ENCODE results near the gene HAUS2.
A peak's percentile ranks its signal among the peaks of the same experiment; 100 is the strongest.
"Not testable (repeated sequence)": the region's sequence is repeated elsewhere in the genome, so short reads cannot be mapped to it uniquely, and the experiment has no call there.

Gene HAUS2

GRCh38 chr15:42549032-42549491 lies 424 bp downstream of the HAUS2 start:
- peaks cover 7% of the 10 kb centered on the region for H3K36me3 Mint-ChIP-seq
- H3K9me3 Mint-ChIP-seq: no peaks in the 10 kb centered on the region
- ATAC-seq: peak; percentile 53
- peaks cover 57% of the 10 kb centered on the region for H3K4me1 Mint-ChIP-seq
- H3K27ac Mint-ChIP-seq: peak overlapping the region; percentile 92
- peak overlapping the region; percentile 89 for H3K4me3 Mint-ChIP-seq
- no peaks in the 10 kb centered on the region for H3K27me3 Mint-ChIP-seq

GRCh38 chr15:42549741-42550392 lies 1.2 kb downstream of the HAUS2 start:
- H3K4me1 Mint-ChIP-seq: peaks cover 59% of the 10 kb centered on the region
- H3K27me3 Mint-ChIP-seq: no peaks in the 10 kb centered on the region
- peak overlapping the region; percentile 92 for H3K27ac Mint-ChIP-seq
- H3K4me3 Mint-ChIP-seq: peak overlapping the region; percentile 89
- no peak for ATAC-seq
- no peaks in the 10 kb centered on the region for H3K9me3 Mint-ChIP-seq
- H3K36me3 Mint-ChIP-seq: peaks cover 7% of the 10 kb centered on the region

- Mint-ChIP-seq H3K4me1 (peaks cover 35% of the 10 kb centered on the region), H3K9me3 (no peaks in the 10 kb centered on the region), H3K27me3 (no peaks in the 10 kb centered on the region), H3K27ac (no peak overlapping the region), H3K36me3 (peaks cover 5% of the 10 kb centered on the region), H3K4me3 (no peak overlapping the region)
- no peak for ATAC-seq
Observed at GRCh38 chr15:42553554-42553953, 4.9 kb downstream of the HAUS2 start.

- not testable (repeated sequence) for ATAC-seq, H3K27ac Mint-ChIP-seq, H3K27me3 Mint-ChIP-seq, H3K9me3 Mint-ChIP-seq, H3K4me3 Mint-ChIP-seq
- H3K4me1 Mint-ChIP-seq: peaks cover 17% of the 10 kb centered on the region
- peaks cover 18% of the 10 kb centered on the region for H3K36me3 Mint-ChIP-seq
Observed at GRCh38 chr15:42556550-42557207, 8.0 kb downstream of the HAUS2 start.

- Mint-ChIP-seq H3K9me3 (no peaks in the 10 kb centered on the region), H3K4me1 (peaks cover 6% of the 10 kb centered on the region), H3K4me3 (no peak overlapping the region), H3K27me3 (no peaks in the 10 kb centered on the region), H3K36me3 (peaks cover 18% of the 10 kb centered on the region), H3K27ac (no peak overlapping the region)
- ATAC-seq: no peak
Observed at GRCh38 chr15:42558739-42559138, 10.1 kb downstream of the HAUS2 start.

GRCh38 chr15:42575188-42576039 lies 26.8 kb downstream of the HAUS2 start, which contains the start of gene STARD9:
Gene STARD9 (plus strand): TSS chr15:42575606. CDS start chr15:42575716, 110 bp downstream.
- no peaks in the 10 kb centered on the region for H3K27me3 Mint-ChIP-seq
- H3K9me3 Mint-ChIP-seq: no peaks in the 10 kb centered on the region
- H3K4me3 Mint-ChIP-seq: peak within 1 kb of the TSS; percentile 88
- peak; percentile 97 for ATAC-seq
- peaks cover 31% of the 10 kb centered on the region for H3K4me1 Mint-ChIP-seq
- peak within 1 kb of the TSS; percentile 69 for H3K27ac Mint-ChIP-seq
- H3K36me3 Mint-ChIP-seq: no peaks in the 10 kb centered on the region

- Mint-ChIP-seq H3K9me3 (no peaks in the 10 kb centered on the region), H3K27me3 (no peaks in the 10 kb centered on the region), H3K4me1 (peaks cover 38% of the 10 kb centered on the region), H3K27ac (peak overlapping the region; percentile 69), H3K4me3 (peak overlapping the region; percentile 88), H3K36me3 (no peaks in the 10 kb centered on the region)
- no peak for ATAC-seq
Observed at GRCh38 chr15:42576040-42576594, 27.5 kb downstream of the HAUS2 start.

- Mint-ChIP-seq H3K27ac (no peak overlapping the region), H3K27me3 (no peaks in the 10 kb centered on the region), H3K4me3 (peak overlapping the region; percentile 88), H3K36me3 (no peaks in the 10 kb centered on the region), H3K4me1 (peaks cover 41% of the 10 kb centered on the region), H3K9me3 (no peaks in the 10 kb centered on the region)
- ATAC-seq: no peak
Observed at GRCh38 chr15:42576776-42577175, 28.1 kb downstream of the HAUS2 start.

- H3K27me3 Mint-ChIP-seq: no peaks in the 10 kb centered on the region
Observed at GRCh38 chr15:42577514-42578031, 28.9 kb downstream of the HAUS2 start.

GRCh38 chr15:42578984-42579537 lies 30.4 kb downstream of the HAUS2 start:
- H3K4me1 Mint-ChIP-seq: peaks cover 41% of the 10 kb centered on the region

More at GRCh38 chr15:42577514-42578031, 28.9 kb downstream of the HAUS2 start:
- Mint-ChIP-seq H3K4me1 (peaks cover 41% of the 10 kb centered on the region), H3K4me3 (no peak overlapping the region), H3K36me3 (no peaks in the 10 kb centered on the region), H3K9me3 (no peaks in the 10 kb centered on the region), H3K27ac (no peak overlapping the region)
- ATAC-seq: no peak

GRCh38 chr15:42581272-42581730 lies 32.7 kb downstream of the HAUS2 start:
- no peaks in the 10 kb centered on the region for H3K27me3 Mint-ChIP-seq
- H3K4me3 Mint-ChIP-seq: peak overlapping the region; percentile 80
- peak overlapping the region; percentile 70 for H3K27ac Mint-ChIP-seq
- H3K4me1 Mint-ChIP-seq: peaks cover 29% of the 10 kb centered on the region
- H3K9me3 Mint-ChIP-seq: no peaks in the 10 kb centered on the region
- no peaks in the 10 kb centered on the region for H3K36me3 Mint-ChIP-seq
- ATAC-seq: peak; percentile 95

More at GRCh38 chr15:42578984-42579537, 30.4 kb downstream of the HAUS2 start:
- no peak for ATAC-seq
- H3K27me3 Mint-ChIP-seq: no peaks in the 10 kb centered on the region
- no peaks in the 10 kb centered on the region for H3K36me3 Mint-ChIP-seq
- H3K9me3 Mint-ChIP-seq: no peaks in the 10 kb centered on the region
- peak overlapping the region; percentile 3 for H3K27ac Mint-ChIP-seq
- H3K4me3 Mint-ChIP-seq: no peak overlapping the region

- Mint-ChIP-seq H3K27ac (no peak overlapping the region), H3K9me3 (no peaks in the 10 kb centered on the region), H3K27me3 (no peaks in the 10 kb centered on the region), H3K4me1 (peaks cover 23% of the 10 kb centered on the region), H3K36me3 (peaks cover 1% of the 10 kb centered on the region), H3K4me3 (no peak overlapping the region)
- ATAC-seq: no peak
Observed at GRCh38 chr15:42582569-42583375, 34.1 kb downstream of the HAUS2 start.

GRCh38 chr15:42584031-42584765 lies 35.6 kb downstream of the HAUS2 start:
- no peak overlapping the region for H3K4me3 Mint-ChIP-seq
- no peak for ATAC-seq
- H3K27me3 Mint-ChIP-seq: no peaks in the 10 kb centered on the region
- no peaks in the 10 kb centered on the region for H3K9me3 Mint-ChIP-seq
- H3K36me3 Mint-ChIP-seq: peaks cover 10% of the 10 kb centered on the region
- H3K4me1 Mint-ChIP-seq: peaks cover 17% of the 10 kb centered on the region
- no peak overlapping the region for H3K27ac Mint-ChIP-seq

All from stimulated activated memory B cell treated with anti-CD40 and anti-IgM and Interleukin-4, amounts not matched to agents 10 μg/mL and 1 μg/mL and 100 μg/mL, for 72 hours (primary cell).